SK-MEL-5 (cell line): Measurements from ENCODE around the gene SPEM3. TPM values are rescaled to one million over a fixed set of nuclear protein-coding genes. Genes with fewer than 3 reads are reported as not detected.

Experiments
- DNase-seq: peaks from one replicate; pipeline ENCODE4 v3.0.0-alpha.2; 2016; ENCODE audit warnings: low read depth, low spot score
- in situ Hi-C: cut with HindIII; loops from 2 replicates; pipeline ENCODE4 v1.10.0; 2016; ENCODE audit warnings: low sequenced_read_pairs, high pct_unique_total_duplicates, low pct_unique_long_range_greater_than_20kb
- total RNA-seq: library from RNA; depleted of rRNA; stranded (reverse); fragments of >200 nt; shearing (Covaris generic); gene quantifications from 2 replicates; pipeline ENCODE4 v1.2.3, GENCODE V29; 2014

Gene SPEM3
- total RNA-seq, 1 experiment from 2014 or later: not detected

DNA sequence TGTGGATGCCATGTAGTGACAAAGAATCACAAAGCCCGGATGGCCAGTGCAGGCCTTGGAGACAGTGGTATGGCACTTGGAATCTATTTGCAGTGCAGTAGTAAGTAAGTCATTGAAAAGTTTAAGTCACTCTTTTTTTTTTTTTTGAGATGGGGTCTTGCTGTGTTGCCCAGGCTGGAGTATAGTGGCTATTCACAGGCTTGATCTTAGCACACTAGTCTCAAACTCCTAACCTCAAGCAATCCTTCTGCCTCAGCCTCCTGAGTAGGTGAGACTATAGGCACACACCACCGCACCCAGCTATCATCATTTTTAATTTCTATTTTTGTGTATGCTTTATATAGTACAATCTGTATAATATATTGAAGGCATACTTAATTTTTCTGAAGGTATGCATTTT is 30.0 kb upstream of the SPEM3 start:
- DNase-seq: no peak
- in situ Hi-C loops: no loop called here

DNA sequence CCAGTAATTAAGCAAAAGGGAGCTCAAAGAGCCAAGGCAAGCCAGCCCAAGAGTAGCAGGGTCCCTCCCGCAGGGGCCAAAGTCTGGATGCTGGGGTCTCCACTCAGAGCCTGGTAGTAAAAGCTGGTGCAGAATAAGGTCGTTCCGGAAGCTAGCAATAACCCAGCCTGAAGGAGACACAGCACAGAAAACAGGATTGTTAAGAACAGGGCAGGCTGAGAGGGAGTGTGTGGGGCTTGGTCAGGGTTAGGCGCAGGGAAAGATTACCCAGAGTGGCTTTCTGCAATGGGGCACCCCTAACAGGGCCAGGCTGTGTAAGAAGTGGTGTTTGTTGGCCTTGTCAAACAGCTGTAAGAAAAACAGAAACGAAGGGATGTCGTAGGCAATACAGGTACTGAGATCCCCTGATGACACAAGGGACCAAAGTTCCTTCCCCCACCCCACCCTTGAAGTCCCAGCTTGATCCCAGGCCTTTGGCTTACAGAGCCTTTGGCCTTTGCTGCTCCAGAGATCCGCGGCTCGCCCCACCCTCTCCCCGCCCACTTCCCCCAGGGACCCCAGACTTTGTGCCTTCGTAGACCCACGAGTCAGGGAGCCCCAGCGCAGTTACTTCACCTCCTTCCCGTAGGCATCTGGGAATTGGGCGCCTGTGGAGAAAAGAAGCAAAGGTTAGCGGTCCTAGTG is 25.5 kb upstream of the SPEM3 start:
- in situ Hi-C loops: no loop called here
- DNase-seq: peak; percentile 42

DNA sequence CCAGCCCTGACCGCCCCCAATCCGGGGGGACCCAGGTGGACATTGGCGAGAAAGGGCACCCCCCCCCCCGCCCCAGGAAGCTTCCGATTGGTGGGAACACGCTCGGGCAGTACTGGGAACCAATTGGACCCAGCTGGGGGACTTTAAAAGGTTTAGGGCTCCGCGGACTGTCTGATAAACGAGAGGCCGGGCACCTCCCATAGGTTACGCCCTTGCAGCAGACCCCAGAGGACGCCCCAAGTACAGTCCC is 25.0 kb upstream of the SPEM3 start:
- DNase-seq: no peak
- in situ Hi-C loops: no loop called here

- in situ Hi-C loops: no loop called here
- peak; percentile 99 for DNase-seq
Observed at GRCh38 chr17:7403977-7404736, 24.5 kb upstream of the SPEM3 start, which contains the start of gene TMEM256. TSS of gene TMEM256 (minus strand) at chr17:7404097. CDS start at chr17:7404084, 13 bp downstream.

GRCh38 chr17:7404737-7405349 is 23.8 kb upstream of the SPEM3 start:
- in situ Hi-C loops: no loop called here
- DNase-seq: peak; percentile 14

GRCh38 chr17:7405350-7406234 is 23.1 kb upstream of the SPEM3 start:
- in situ Hi-C loops: no loop called here

GRCh38 chr17:7406235-7406825 is 22.3 kb upstream of the SPEM3 start:
- no peak for DNase-seq
- in situ Hi-C loops: no loop called here

More at GRCh38 chr17:7405350-7406234, 23.1 kb upstream of the SPEM3 start:
- DNase-seq: no peak

GRCh38 chr17:7407082-7407481 is 21.6 kb upstream of the SPEM3 start:
- DNase-seq: no peak
- in situ Hi-C loops: no loop called here

DNA sequence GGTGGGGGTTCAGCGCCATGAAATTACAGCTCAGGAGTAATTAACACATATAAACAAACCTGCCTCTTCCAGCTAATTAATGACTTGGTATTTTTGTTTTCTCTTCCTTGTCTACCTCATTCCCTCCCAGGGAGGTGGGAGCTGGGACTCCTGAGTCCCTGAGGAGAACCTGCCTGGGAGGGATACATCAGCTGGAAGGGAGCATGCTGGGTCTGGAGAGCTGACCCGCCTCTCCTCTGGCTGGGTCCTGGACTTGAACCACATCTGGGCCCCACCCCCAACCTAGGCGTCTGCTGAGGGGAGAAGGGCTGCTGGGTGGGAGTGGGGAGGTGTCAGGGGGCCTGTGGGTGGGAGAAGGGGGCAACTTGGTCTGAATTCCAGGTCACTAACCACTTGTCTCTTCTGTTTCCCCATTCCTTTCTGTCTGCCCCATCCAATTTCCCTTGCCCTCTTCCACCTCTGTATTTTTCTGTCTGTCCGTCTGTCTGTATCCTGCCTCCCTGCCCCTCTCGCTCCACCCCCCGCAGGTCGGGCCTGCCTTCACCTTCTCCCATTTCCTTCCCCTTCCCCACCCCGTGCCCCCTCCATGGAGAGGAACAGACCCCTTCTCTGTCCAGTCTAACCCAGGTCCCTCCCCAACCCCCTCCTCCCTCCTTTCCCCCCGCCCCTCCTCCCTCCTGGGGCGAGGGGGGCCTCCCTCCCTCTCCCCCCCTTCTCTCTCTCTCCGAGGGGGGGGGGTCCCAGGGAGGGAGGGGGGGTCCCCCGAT is 21.0 kb upstream of the SPEM3 start, which contains the start of gene NLGN2:
Gene NLGN2 (plus strand): TSS at position 361 of the 767 bp plus-strand sequence. CDS start 411 bp downstream, outside the sequence.
- DNase-seq: no peak
- in situ Hi-C loops: no loop called here

DNA sequence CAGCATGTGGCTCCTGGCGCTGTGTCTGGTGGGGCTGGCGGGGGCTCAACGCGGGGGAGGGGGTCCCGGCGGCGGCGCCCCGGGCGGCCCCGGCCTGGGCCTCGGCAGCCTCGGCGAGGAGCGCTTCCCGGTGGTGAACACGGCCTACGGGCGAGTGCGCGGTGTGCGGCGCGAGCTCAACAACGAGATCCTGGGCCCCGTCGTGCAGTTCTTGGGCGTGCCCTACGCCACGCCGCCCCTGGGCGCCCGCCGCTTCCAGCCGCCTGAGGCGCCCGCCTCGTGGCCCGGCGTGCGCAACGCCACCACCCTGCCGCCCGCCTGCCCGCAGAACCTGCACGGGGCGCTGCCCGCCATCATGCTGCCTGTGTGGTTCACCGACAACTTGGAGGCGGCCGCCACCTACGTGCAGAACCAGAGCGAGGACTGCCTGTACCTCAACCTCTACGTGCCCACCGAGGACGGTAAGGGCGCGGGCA is 20.4 kb upstream of the SPEM3 start:
- in situ Hi-C loops: no loop called here
- DNase-seq: no peak

DNA sequence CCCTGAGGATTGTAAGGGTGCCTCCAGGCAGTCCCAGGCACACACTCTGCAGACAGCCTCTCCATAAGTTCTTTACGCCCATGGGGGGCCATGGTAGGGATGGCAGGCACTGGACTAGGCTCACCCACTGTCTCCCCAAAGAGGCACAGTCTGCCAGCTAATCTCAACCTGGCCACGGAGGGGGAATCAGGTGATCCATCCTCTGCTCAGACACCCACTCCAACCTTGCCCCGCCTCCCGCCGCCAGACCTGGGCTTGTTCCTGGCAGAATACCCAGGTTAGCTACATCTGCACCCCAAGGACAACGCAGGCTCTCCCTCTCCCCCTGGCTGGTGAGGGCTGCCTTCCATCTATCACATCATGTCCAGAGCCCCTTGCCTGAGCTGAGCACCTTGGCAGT is 19.8 kb upstream of the SPEM3 start:
- in situ Hi-C loops: no loop called here
- no peak for DNase-seq

DNA sequence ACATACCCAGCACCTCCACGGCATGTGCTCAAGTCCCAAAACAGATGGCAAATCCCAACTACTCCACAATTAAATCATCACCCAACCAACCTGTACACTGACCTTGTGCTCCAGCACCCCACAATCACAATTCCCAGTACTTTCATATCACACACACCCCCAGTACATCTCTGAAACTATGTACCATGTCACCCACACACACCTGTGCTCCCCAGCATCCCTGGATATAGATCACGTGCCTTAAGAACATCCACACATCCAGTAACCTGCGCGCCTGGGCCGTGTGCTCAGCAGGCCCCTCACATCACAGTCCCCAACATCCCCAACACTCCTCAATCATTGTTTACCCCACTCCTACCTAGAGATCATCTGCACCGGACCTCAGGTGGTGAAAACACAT is 18.9 kb upstream of the SPEM3 start:
- in situ Hi-C loops: no loop called here
- DNase-seq: no peak

DNA sequence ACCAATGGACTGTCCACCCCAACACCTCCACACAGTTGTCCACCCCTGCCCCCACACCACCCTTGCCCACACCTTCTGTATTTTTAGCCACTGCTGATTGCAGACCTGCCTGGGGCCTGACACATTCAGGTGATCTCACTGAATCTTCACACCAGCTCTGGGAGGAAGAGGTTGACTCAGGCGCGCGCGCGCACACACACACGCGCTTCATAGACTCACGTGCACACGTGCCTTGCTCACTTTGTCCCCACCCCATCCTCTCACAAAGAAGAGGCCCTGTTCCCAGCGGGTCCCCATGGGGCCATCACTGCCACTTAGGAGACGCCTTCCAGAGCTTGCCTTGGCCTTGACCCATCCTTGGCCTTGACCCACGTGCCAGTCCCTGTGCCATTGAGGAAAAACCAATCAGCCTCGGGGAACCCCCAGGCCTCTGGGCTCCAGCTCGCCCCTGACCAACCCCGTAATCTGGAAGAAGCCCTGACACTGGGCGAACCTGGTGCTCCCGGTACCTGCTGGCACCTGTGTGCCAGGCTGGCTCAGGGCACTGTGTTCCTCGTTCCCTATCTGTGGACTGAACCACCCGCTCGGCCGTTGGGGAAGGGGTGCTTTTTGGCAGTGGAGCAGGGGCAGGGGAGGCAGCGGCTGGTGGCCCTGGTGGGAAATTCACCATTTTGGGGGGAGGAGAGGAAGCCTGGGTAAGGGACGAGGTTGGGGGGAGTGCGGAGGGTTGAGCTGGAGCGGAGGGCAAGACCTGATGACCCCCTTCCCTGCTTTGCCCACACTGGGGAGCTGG is 17.8 kb upstream of the SPEM3 start:
- no peak for DNase-seq
- in situ Hi-C loops: no loop called here

DNA sequence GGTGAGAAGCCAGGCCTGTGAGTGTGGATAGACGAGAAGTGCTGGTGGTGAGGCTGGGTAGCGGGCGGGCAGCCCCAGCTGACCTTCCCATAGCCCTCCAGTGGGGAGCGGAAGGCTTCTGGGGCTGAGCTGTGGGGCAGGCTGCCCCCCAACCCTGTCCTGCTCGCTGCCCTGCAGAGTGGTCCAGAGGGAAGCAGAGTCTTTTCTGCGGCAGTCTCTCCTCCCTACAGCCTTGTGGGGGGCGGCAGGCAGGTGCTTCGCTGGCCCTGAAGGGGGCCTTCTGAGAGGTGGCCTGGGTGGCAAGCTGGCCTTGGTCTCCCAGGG is 17.3 kb upstream of the SPEM3 start:
- in situ Hi-C loops: no loop called here
- no peak for DNase-seq

DNA sequence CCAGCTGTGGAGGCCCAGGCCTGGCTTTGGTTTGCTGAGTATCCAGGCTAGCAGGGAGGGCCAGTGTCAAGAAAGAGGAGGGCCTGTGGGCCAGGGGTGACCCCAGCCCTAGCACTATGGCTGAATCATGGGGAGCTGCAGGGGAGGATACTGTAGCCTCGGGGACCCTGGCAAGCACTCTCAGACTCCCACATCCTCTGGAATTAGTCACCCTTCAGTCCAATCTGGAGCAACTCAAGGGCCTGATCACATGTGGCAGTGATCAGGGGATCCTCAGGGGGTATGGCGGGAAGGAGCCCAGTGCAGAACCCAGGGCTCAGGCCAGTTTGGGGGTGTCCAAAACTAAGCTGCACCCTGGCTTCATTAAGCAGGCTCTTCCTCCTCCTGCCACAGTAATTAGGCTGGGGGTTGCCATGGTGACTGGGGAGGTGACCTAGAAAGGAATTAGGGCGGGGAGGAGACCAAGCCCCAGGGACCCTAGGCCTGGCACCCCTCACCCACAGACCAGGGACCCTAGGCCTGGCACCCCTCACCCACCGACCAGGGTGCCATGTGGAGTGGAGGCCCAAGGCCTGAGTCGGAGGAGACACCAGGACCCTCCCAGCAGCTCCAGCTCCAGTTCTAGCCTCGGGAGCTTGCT is 15.2 kb upstream of the SPEM3 start:
- in situ Hi-C loops: no loop called here

GRCh38 chr17:7414837-7415236 is 13.8 kb upstream of the SPEM3 start:
- in situ Hi-C loops: no loop called here
- DNase-seq: no peak

More for the DNA sequence above, 15.2 kb upstream of the SPEM3 start:
- DNase-seq: no peak
